ENCODE data around the gene NCAPD3. TPM values are rescaled to one million over a fixed set of nuclear protein-coding genes. Genes with fewer than 3 reads are reported as not detected.

NCAPD3 gene
- total and polyA plus RNA-seq, 2 of the 13 experiments (the other 11 are each of a cell fraction or from before 2014, with no cell fraction given), result 20.7 to 25.6 TPM

- no TSS peak for BruUV-seq (replicated peaks)
- POLR2A ChIA-PET, result no interaction called here
- peaks cover 17 to 79% of the 10 kb centered on the region in 2 experiments; a peak in 4 of 5 replicates for H3K36me3 ChIP-seq (replicated peaks in 1 of 2; ENCODE audit: control insufficient read depth in 1 of 2, insufficient read depth in 2 of 2, low read length in 2 of 2)
- no peak for DNase-seq (ENCODE audit: low spot score)
- no peak overlapping the region for H3K9ac ChIP-seq (ENCODE audit: insufficient read depth, low read depth, low read length)
- H2AFZ ChIP-seq (ENCODE audit: low read length), result no peak overlapping the region
- no peak overlapping the region for H3K4me2 ChIP-seq (ENCODE audit: low read depth, low read length)
- no peak for ATAC-seq
- H3K4me1 ChIP-seq (ENCODE audit: insufficient read depth, low read length), result no peaks in the 10 kb centered on the region
- CTCF ChIA-PET (ENCODE audit: low intra/inter-chr PET ratio, low total read pairs), result no interaction called here
- H3K4me3 ChIP-seq (replicated peaks in 1 of 3; ENCODE audit: insufficient read depth in 1 of 3, low read depth in 2 of 3, low read length in 3 of 3), result no peak overlapping the region
- intact Hi-C loops (cut with micrococcal nuclease; ENCODE audit: unreplicated experiment), result no loop called here
- no peaks in the 10 kb centered on the region for H3K79me2 ChIP-seq (ENCODE audit: insufficient read depth, low read length)
- whole genome bisulfite sequencing (ENCODE audit: low lambda C conversion rate), result over 99% methylated on average over 13 of the region's 13 CpGs
- H3K27ac ChIP-seq (ENCODE audit: extremely low read length, insufficient read depth, low read length), result no peak overlapping the region
- no peaks in the 10 kb centered on the region for H3K9me3 ChIP-seq (ENCODE audit: low read length)
- no peak for FAIRE-seq
- in situ Hi-C loops (cut with HindIII; ENCODE audit: extremely low pct_ligation_motif_present, low pct_unique_long_range_greater_than_20kb), result no loop called here
- TF ChIP-seq NAIF1 (CRISPR knock-in tag; IDR thresholded peaks at IDR 0.05; ENCODE audit: borderline replicate concordance) (no peak), HNRNPL (IDR thresholded peaks at IDR 0.05; ENCODE audit: low read depth, low read length) (no peak), THAP8 (CRISPR knock-in tag; IDR thresholded peaks at IDR 0.05; ENCODE audit: borderline replicate concordance) (no peak), EZH2 (conservative IDR thresholded peaks at IDR 0.05; ENCODE audit: low read depth, low read length) (no peak), ZNF800 (CRISPR knock-in tag; IDR thresholded peaks at IDR 0.05) (no peak), HNF4G (IDR thresholded peaks at IDR 0.05; ENCODE audit: borderline replicate concordance, low read depth, low read length) (no peak), HNF4G (CRISPR knock-in tag; IDR thresholded peaks at IDR 0.05; ENCODE audit: borderline replicate concordance, low read depth) (no peak), HMGXB3 (CRISPR knock-in tag; IDR thresholded peaks at IDR 0.05; ENCODE audit: borderline replicate concordance) (no peak), GFI1 (CRISPR knock-in tag; IDR thresholded peaks at IDR 0.05; ENCODE audit: borderline replicate concordance) (no peak), TRIM24 (CRISPR knock-in tag; IDR thresholded peaks at IDR 0.05) (no peak), ZNF704 (CRISPR knock-in tag; IDR thresholded peaks at IDR 0.05; ENCODE audit: borderline replicate concordance) (no peak), PHF21A (CRISPR knock-in tag; IDR thresholded peaks at IDR 0.05) (no peak), ZNF616 (CRISPR knock-in tag; IDR thresholded peaks at IDR 0.05; ENCODE audit: low read depth) (no peak), RBM39 (IDR thresholded peaks at IDR 0.05; ENCODE audit: low read depth, low read length, poor library complexity, severe bottlenecking) (no peak), NR3C1 (CRISPR knock-in tag; IDR thresholded peaks at IDR 0.05) (no peak)
- H3K27me3 ChIP-seq (ENCODE audit: control insufficient read depth in 1 of 2, insufficient read depth in 2 of 2, low read length in 2 of 2), result no peaks in the 10 kb centered on the region
- H4K20me1 ChIP-seq (ENCODE audit: insufficient read depth, low read length), result no peaks in the 10 kb centered on the region
These were observed 47.5 kb downstream of the NCAPD3 start for GRCh38 chr11:134176284-134176683.
